HEK293T (cell line): ENCODE measurements around the gene NFX1.

Experiments
- BHLHE40 ChIP-seq: fragments of 450-650 bp; IDR thresholded peaks from 2 replicates; pipeline ENCODE4 v1.6.1; 2016; ENCODE audit warnings: mild to moderate bottlenecking, moderate library complexity, borderline replicate concordance
- CTBP1 ChIP-seq: fragments of 450-650 bp; IDR thresholded peaks from 2 replicates; pipeline ENCODE4 v1.6.1; 2016; ENCODE audit warnings: borderline replicate concordance
- ELF4 ChIP-seq: fragments of 450-650 bp; IDR thresholded peaks from 2 replicates; pipeline ENCODE4 v1.6.1; 2017; ENCODE audit warnings: antibody characterized with exemption
- FOXA1 ChIP-seq: fragments of 450-650 bp; IDR thresholded peaks from 2 replicates; pipeline ENCODE4 v1.6.1; 2016; ENCODE audit warnings: mild to moderate bottlenecking
- FOXK2 ChIP-seq: fragments of 450-650 bp; IDR thresholded peaks from 2 replicates; pipeline ENCODE4 v1.6.1; 2016; ENCODE audit warnings: mild to moderate bottlenecking
- FOXM1 ChIP-seq: fragments of 450-650 bp; IDR thresholded peaks from 2 replicates; pipeline ENCODE4 v1.6.1; 2017; ENCODE audit warnings: mild to moderate bottlenecking, borderline replicate concordance
- HDGF ChIP-seq: fragments of 450-650 bp; IDR thresholded peaks from 2 replicates; pipeline ENCODE4 v1.6.1; 2017; ENCODE audit warnings: antibody characterized with exemption, borderline replicate concordance
- LEF1 ChIP-seq: fragments of 450-650 bp; IDR thresholded peaks from 2 replicates; pipeline ENCODE4 v1.6.1; 2017; ENCODE audit warnings: mild to moderate bottlenecking, borderline replicate concordance
- NFRKB ChIP-seq: fragments of 450-650 bp; IDR thresholded peaks from 2 replicates; pipeline ENCODE4 v1.6.1; 2016; ENCODE audit warnings: mild to moderate bottlenecking, moderate library complexity
- PKNOX1 ChIP-seq: fragments of 450-650 bp; IDR thresholded peaks from 2 replicates; pipeline ENCODE4 v1.6.1; 2016
- SP1 ChIP-seq: fragments of 450-650 bp; IDR thresholded peaks from 2 replicates; pipeline ENCODE4 v1.6.1; 2017
- SUZ12 ChIP-seq: fragments of 450-650 bp; IDR thresholded peaks from 2 replicates; pipeline ENCODE4 v1.6.1; 2016; ENCODE audit warnings: mild to moderate bottlenecking
- TARDBP ChIP-seq: fragments of 450-650 bp; IDR thresholded peaks from 2 replicates; pipeline ENCODE4 v1.6.1; 2016
- ZNF384 ChIP-seq: fragments of 450-650 bp; IDR thresholded peaks from 2 replicates; pipeline ENCODE4 v1.6.1; 2016

GRCh38 chr9:33246269-33246860 lies 44.0 kb upstream of the NFX1 start:
- no peak for TF ChIP-seq NFRKB
- TF ChIP-seq SP1: no peak
- no peak for TF ChIP-seq FOXK2
- TF ChIP-seq TARDBP: no peak
- TF ChIP-seq ELF4: no peak
- no peak for TF ChIP-seq BHLHE40
- no peak for TF ChIP-seq SUZ12
- TF ChIP-seq HDGF: no peak
- TF ChIP-seq FOXM1: no peak
- no peak for TF ChIP-seq ZNF384
- TF ChIP-seq PKNOX1: no peak
- TF ChIP-seq FOXA1: no peak
- TF ChIP-seq LEF1: no peak
- TF ChIP-seq CTBP1: no peak
